T-helper 1 cell treated with Interleukin-12 subunit alpha and Interleukin-12 subunit beta and Interleukin-4 antibody, amounts not matched to agents 30 μg/mL and 1 μg/mL, for 36 hours (primary cell): ENCODE measurements around the gene MROH2A.

Experiments used
- H3K27ac Mint-ChIP-seq: one replicate; pipeline ENCODE4 v1.8.0; 2021; ENCODE audit warnings: mild to moderate bottlenecking, mixed read lengths
- H3K27me3 Mint-ChIP-seq: one replicate; pipeline ENCODE4 v1.8.0; 2021; ENCODE audit warnings: low read depth, mixed read lengths
- H3K36me3 Mint-ChIP-seq: one replicate; pipeline ENCODE4 v1.8.0; 2021; ENCODE audit warnings: low read depth, mixed read lengths
- H3K4me1 Mint-ChIP-seq: one replicate; pipeline ENCODE4 v1.8.0; 2021; ENCODE audit warnings: low read depth, mixed read lengths
- H3K4me3 Mint-ChIP-seq: one replicate; pipeline ENCODE4 v1.8.0; 2021; ENCODE audit warnings: mild to moderate bottlenecking, moderate library complexity, mixed read lengths
- H3K9me3 Mint-ChIP-seq: one replicate; pipeline ENCODE4 v1.8.0; 2021; ENCODE audit warnings: mixed read lengths

MROH2A gene

GRCh38 chr2:233754872-233755611 lies 23.1 kb upstream of the MROH2A start:
- no peak overlapping the region for H3K27ac Mint-ChIP-seq
- H3K36me3 Mint-ChIP-seq, result no peaks in the 10 kb centered on the region
- no peaks in the 10 kb centered on the region for H3K4me1 Mint-ChIP-seq
- no peak overlapping the region for H3K4me3 Mint-ChIP-seq
- H3K27me3 Mint-ChIP-seq, result peaks cover 4% of the 10 kb centered on the region
- H3K9me3 Mint-ChIP-seq, result peaks cover 14% of the 10 kb centered on the region

- peaks cover 2% of the 10 kb centered on the region for H3K9me3 Mint-ChIP-seq
- H3K27me3 Mint-ChIP-seq, result peaks cover 4% of the 10 kb centered on the region
- H3K36me3 Mint-ChIP-seq, result no peaks in the 10 kb centered on the region
- H3K4me3 Mint-ChIP-seq, result no peak overlapping the region
- H3K4me1 Mint-ChIP-seq, result no peaks in the 10 kb centered on the region
- H3K27ac Mint-ChIP-seq, result no peak overlapping the region
Observed at GRCh38 chr2:233756429-233757081, 21.6 kb upstream of the MROH2A start.

DNA sequence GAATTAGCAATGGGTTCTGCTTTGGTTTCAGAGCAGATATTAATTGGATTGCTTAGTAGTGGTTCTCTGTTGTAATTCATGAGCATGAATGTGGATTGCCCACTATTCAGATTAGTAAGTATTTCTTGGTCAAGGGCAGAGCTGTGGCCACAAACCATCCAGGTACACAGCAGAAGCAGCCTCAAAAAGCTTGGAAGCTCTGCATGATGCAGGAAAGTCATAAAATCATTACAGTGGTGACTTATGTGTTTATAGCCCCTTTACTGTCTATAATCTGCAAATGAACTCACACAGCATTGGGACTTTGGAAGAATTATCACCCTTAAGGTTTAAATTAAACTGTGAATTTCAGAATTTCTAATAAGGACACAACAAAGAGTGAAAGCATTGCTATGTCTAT lies 20.0 kb upstream of the MROH2A start:
- Mint-ChIP-seq H3K9me3 (no peaks in the 10 kb centered on the region), H3K4me1 (no peaks in the 10 kb centered on the region), H3K27ac (no peak overlapping the region), H3K36me3 (no peaks in the 10 kb centered on the region), H3K4me3 (no peak overlapping the region), H3K27me3 (no peaks in the 10 kb centered on the region)

DNA sequence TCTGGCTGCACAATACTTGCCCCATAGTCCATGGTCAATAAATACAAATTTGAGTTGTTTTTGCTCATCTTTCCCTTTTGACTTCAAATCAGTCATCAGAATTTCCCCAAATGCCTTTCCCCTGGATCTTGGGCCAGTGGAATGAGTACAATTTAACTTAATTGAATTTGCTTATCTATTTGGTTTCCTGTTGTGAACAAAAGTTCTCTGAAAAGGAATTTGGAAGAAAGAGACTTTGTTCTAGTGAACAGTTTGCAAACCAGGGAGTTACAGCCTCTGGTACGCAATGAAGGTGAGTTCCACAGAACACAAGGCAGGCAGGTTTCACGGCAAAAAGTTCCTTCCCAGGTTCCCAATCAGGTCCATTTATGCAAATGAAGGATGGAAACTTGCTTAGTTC lies 19.3 kb upstream of the MROH2A start:
- Mint-ChIP-seq H3K27me3 (no peaks in the 10 kb centered on the region), H3K36me3 (no peaks in the 10 kb centered on the region), H3K9me3 (no peaks in the 10 kb centered on the region)

DNA sequence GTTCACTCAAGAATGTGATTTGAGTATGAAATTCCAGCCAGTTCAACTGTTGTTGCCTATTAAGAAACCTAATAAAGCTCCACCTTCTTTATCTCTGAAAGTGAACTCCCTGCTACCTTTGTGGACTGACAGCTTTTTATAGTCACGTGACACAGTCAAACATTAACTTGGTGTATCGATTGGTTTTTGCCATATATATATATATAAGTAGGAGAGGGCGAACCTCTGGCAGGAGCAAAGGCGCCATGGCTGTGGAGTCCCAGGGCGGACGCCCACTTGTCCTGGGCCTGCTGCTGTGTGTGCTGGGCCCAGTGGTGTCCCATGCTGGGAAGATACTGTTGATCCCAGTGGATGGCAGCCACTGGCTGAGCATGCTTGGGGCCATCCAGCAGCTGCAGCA lies 18.1 kb upstream of the MROH2A start, which contains the start of gene UGT1A1:
TSS of gene UGT1A1 (plus strand) at position 228 of the 400 bp plus-strand sequence. CDS start at position 246, 18 bp downstream.
- Mint-ChIP-seq H3K4me3 (no peak within 1 kb of the TSS), H3K27ac (no peak within 1 kb of the TSS), H3K9me3 (no peaks in the 10 kb centered on the region), H3K4me1 (no peaks in the 10 kb centered on the region), H3K27me3 (no peaks in the 10 kb centered on the region), H3K36me3 (no peaks in the 10 kb centered on the region)

More for the DNA sequence above, 19.3 kb upstream of the MROH2A start:
- no peak overlapping the region for H3K27ac Mint-ChIP-seq
- no peaks in the 10 kb centered on the region for H3K4me1 Mint-ChIP-seq
- H3K4me3 Mint-ChIP-seq, result no peak overlapping the region

GRCh38 chr2:233761040-233761769 lies 16.9 kb upstream of the MROH2A start:
- Mint-ChIP-seq H3K4me1 (no peaks in the 10 kb centered on the region), H3K9me3 (no peaks in the 10 kb centered on the region), H3K4me3 (no peak overlapping the region), H3K27ac (no peak overlapping the region), H3K27me3 (no peaks in the 10 kb centered on the region), H3K36me3 (no peaks in the 10 kb centered on the region)

DNA sequence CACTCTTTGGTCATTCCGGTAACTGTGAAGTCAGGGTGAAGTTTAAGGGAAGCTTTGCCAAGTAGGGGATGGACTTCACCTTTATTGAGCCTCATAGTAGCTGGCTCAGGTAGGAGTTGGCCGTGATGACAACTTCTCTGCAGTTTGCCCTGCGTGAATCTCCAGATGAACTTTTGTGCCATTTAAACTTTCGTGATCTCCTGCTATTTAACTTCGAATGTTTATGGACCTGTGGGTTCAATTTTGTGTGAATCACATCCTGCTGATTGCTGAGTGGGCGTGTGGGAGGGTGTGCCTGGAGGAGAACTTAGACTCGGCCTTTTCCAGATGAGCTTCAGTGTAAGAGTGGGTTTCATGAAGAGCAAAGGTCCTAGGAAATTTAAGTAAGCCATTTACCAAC lies 13.9 kb upstream of the MROH2A start:
- no peak overlapping the region for H3K4me3 Mint-ChIP-seq
- H3K36me3 Mint-ChIP-seq, result no peaks in the 10 kb centered on the region
- no peaks in the 10 kb centered on the region for H3K4me1 Mint-ChIP-seq
- no peaks in the 10 kb centered on the region for H3K9me3 Mint-ChIP-seq
- H3K27me3 Mint-ChIP-seq, result no peaks in the 10 kb centered on the region
- no peak overlapping the region for H3K27ac Mint-ChIP-seq

DNA sequence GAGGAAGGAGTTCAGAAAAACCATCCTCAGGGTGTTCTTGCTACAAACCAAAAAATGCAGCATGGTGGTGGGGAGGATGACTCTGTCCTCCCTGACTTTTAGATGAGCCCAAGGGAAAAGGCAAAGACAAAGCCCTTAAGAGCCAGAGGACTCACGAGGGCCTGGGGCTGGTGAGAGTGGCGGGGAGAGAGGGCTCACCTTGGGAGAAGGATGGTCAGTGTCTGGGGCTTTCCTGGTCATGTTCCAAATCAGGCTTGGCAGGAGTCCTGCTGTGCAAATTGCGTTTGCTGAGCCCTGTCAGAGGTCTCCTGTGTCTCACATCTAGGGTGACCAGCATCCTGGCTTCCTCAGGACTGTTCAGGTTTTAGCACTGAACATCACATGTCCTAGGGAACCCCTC lies 13.4 kb upstream of the MROH2A start:
- Mint-ChIP-seq H3K27me3 (no peaks in the 10 kb centered on the region), H3K36me3 (no peaks in the 10 kb centered on the region), H3K4me1 (no peaks in the 10 kb centered on the region), H3K27ac (no peak overlapping the region), H3K9me3 (no peaks in the 10 kb centered on the region), H3K4me3 (no peak overlapping the region)

DNA sequence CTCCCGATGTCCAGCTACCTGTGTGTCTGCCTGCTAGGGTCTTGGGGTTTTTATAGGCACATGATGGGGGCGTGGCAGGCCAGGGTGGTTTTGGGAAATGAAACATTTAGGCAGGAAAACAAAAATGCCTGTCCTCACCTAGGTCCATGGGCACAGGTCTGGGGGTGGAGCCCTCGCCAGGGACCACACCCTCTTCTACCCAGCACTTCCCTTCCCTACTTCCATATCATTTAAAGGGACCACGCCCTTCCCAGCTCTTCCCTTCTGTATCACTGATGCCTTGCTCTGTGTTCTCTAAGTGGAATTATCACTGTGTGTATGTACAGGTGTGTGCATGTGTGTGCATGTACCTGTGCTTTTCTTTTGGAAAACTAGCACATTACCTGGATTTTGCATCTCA lies 11.7 kb upstream of the MROH2A start:
- Mint-ChIP-seq H3K4me1 (no peaks in the 10 kb centered on the region), H3K9me3 (no peaks in the 10 kb centered on the region), H3K27me3 (no peaks in the 10 kb centered on the region), H3K27ac (no peak overlapping the region), H3K36me3 (no peaks in the 10 kb centered on the region), H3K4me3 (no peak overlapping the region)

- H3K4me3 Mint-ChIP-seq, result no peak overlapping the region
Observed at GRCh38 chr2:233768076-233768475, 10.1 kb upstream of the MROH2A start.

DNA sequence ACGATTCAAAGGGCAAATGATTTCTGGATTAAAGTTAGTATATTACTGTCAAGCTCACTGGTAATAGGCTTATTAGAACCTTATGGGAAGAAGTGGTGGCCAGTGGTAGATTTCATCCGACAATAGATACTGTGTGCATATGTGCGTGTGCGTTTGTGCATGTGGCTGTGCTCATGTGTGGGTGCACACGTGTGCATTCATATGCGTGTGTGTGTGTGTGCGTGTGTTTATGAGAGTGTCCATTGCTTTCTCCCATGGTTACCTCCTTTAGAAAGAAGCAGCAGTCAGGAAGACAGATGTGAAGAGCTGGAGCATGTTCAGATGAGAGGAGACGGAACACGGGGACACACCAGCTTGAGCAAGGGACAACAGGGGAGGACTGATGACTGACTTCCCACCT lies 8.9 kb upstream of the MROH2A start:
- Mint-ChIP-seq H3K36me3 (no peaks in the 10 kb centered on the region), H3K27me3 (no peaks in the 10 kb centered on the region), H3K4me1 (no peaks in the 10 kb centered on the region), H3K9me3 (no peaks in the 10 kb centered on the region), H3K4me3 (no peak overlapping the region), H3K27ac (no peak overlapping the region)

More at GRCh38 chr2:233768076-233768475, 10.1 kb upstream of the MROH2A start:
- H3K36me3 Mint-ChIP-seq, result no peaks in the 10 kb centered on the region
- H3K4me1 Mint-ChIP-seq, result no peaks in the 10 kb centered on the region
- no peaks in the 10 kb centered on the region for H3K27me3 Mint-ChIP-seq
- no peaks in the 10 kb centered on the region for H3K9me3 Mint-ChIP-seq
- H3K27ac Mint-ChIP-seq, result no peak overlapping the region

GRCh38 chr2:233772153-233772552 lies 6.0 kb upstream of the MROH2A start:
- Mint-ChIP-seq H3K4me1 (no peaks in the 10 kb centered on the region), H3K9me3 (peaks cover 11% of the 10 kb centered on the region), H3K4me3 (no peak overlapping the region), H3K36me3 (no peaks in the 10 kb centered on the region), H3K27me3 (no peaks in the 10 kb centered on the region), H3K27ac (no peak overlapping the region)

DNA sequence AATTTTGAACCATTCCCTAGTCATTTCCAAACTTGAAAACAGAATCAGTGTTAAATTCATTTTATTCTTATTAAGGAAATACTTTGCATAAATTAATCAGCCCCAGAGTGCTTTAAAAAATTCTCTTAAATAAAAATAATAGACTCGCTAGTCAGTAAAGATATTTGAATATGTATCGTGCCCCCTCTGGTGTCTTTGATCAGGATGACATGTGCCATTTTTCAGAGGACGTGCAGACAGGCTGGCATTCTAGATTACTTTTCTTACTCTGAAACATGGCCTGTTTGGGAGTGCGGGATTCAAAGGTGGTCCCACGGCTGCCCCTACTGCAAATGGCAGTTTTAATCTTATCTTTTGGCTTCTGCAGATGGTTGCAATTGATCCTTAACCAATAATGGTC lies 5.5 kb upstream of the MROH2A start:
- Mint-ChIP-seq H3K9me3 (peaks cover 13% of the 10 kb centered on the region), H3K27ac (no peak overlapping the region), H3K36me3 (no peaks in the 10 kb centered on the region), H3K4me1 (no peaks in the 10 kb centered on the region), H3K27me3 (no peaks in the 10 kb centered on the region), H3K4me3 (no peak overlapping the region)

DNA sequence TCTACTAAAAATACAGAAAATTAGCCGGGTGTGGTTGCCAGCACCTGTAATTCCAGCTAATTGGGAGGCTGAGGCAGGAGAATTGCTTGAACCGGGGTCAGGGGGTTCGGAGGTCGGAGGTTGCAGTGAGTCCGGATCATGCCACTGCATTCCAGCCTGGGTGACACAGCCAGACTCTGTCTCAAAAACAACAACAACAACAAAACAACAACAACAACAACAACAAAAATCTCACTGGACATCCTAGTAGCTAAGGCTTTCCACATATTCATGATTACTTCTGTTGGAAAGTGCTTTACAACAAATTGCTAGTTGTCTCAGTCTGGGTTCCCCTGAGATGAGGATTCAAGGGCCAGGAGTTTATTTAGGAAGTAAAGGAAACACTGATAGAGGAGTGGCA lies 4.3 kb upstream of the MROH2A start:
- H3K9me3 Mint-ChIP-seq, result peaks cover 13% of the 10 kb centered on the region
- no peak overlapping the region for H3K4me3 Mint-ChIP-seq
- no peak overlapping the region for H3K27ac Mint-ChIP-seq
- no peaks in the 10 kb centered on the region for H3K27me3 Mint-ChIP-seq
- H3K4me1 Mint-ChIP-seq, result no peaks in the 10 kb centered on the region
- H3K36me3 Mint-ChIP-seq, result no peaks in the 10 kb centered on the region

- H3K36me3 Mint-ChIP-seq, result no peaks in the 10 kb centered on the region
- no peak overlapping the region for H3K27ac Mint-ChIP-seq
- H3K9me3 Mint-ChIP-seq, result peaks cover 13% of the 10 kb centered on the region
- no peak overlapping the region for H3K4me3 Mint-ChIP-seq
- no peaks in the 10 kb centered on the region for H3K27me3 Mint-ChIP-seq
- no peaks in the 10 kb centered on the region for H3K4me1 Mint-ChIP-seq
Observed at GRCh38 chr2:233775414-233775813, 2.7 kb upstream of the MROH2A start.
